GM19035 (cell line): ENCODE results near the gene USP51.
"Not testable (repeated sequence)": the region's sequence is repeated elsewhere in the genome, so short reads cannot be mapped to it uniquely, and the experiment has no call there.

Experiments
- ATAC-seq: cut with Tn5 transposase; IDR thresholded peaks from one replicate; pipeline ENCODE4 v1.9.1; 2021; ENCODE audit not compliant: unreplicated experiment

USP51 gene

DNA sequence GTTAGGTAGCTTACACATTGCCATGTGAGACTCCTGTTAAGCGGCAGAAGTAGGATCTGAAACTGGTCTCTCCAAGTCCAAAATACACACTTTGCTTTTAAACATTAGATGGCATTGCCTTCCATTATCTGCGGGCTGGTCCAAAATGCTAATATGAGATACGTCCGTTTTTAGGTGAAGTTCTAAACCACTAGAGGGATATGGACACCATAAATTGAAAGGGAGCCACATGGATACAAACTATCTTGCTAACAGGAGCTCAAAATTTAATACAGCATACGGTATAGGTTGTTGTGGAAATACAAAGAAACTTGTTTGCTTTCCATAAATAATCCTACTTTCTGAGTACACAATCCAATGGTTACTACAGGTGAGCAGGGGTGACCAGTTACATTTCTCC, 23.9 kb downstream of the USP51 start:
- ATAC-seq = not testable (repeated sequence)

DNA sequence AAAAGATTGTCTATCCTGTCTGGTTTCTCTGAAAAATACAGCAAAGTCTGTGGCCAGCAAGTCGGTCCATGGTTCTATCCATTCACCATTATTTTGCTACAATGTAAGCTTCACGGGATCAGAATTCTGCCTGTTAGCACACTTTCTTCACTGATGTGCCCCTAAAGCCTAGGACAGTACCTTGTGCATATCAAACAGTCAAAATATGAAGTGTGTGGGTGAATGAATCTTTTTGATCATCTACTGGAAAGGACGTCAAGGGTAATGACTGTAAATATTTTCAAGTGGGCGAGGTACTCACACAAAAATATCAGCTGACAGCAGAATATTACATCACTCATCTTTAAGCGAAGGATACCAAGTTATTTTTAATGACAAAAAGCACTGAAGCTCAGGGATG, 24.5 kb downstream of the USP51 start:
- ATAC-seq = not testable (repeated sequence)

DNA sequence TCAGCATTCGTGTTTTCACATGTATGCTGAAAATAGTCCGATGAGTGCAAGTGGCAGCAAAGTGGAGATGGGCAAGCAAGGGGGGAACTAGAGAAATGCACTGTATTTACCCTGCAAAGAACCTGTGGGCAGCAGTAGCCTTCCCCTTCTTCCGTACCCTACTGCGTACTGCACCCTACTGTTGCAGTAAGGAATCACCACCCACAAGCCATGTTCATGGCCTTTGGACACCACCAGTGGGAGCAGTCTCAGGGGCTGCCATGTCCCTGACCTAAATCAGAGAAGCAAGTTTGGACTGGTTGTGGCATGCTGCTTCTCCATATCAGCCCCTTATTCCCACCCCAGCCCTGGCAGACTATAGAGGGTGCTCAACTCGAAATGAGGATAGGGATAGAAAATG, 25.6 kb downstream of the USP51 start:
- ATAC-seq = not testable (repeated sequence)

DNA sequence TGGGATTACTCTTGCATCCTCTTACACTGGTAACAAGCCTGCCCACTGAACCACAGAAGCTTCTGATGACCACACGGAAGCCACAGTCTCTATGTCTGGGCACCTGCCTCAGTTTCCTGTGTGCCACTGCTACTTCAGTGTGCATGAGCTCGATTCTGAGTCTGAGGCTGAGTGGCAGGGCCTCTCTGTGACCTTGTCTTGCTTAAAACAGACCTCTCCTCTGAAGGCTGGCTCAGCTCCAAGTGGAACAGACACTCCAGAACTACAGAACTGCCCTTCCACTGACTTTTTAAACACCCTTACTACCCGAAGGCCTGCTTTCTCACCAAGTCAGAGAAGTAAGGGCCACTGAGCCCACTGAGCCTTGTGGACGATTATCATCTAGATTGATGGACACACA, 29.7 kb downstream of the USP51 start:
- ATAC-seq = not testable (repeated sequence)

DNA sequence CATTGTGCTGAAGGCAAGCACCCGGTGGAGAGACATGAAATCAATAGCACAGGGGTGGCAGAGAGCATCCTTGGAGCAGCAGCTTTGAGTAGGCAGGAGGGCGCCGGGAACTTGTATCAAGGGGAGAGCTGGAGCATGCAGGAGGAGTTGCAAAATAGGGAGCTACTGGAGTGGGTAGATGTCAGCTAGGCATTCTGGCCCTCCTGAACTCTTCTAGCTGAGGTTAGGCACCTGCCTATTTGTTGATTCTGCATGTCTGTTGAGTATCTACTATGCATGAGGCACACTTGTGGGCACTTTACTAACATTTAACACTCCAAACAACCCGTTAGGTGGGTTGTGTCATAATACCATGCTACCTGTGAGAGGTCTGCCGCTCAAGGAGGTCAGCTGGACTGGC, 30.2 kb downstream of the USP51 start:
- ATAC-seq = not testable (repeated sequence)

DNA sequence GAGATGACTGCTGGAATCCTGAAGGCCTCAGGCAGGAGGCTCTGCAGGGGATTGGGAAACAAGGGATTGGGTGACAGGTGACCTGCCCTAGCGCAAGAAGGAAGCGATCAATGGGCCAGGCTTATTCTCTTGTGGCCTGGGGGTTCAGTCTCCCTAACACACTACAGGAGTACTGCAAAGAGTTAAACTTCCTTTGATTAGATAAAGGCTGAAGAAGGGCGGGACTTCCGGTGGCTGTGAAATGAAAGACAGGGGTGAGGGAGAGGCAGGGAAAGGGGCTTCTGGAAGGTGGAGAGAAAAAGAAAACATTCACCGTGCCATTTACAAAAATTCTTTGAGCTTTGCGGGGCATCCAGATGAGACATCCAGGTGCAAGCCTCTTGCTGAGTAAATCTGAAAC, 33.9 kb downstream of the USP51 start:
- not testable (repeated sequence) for ATAC-seq

DNA sequence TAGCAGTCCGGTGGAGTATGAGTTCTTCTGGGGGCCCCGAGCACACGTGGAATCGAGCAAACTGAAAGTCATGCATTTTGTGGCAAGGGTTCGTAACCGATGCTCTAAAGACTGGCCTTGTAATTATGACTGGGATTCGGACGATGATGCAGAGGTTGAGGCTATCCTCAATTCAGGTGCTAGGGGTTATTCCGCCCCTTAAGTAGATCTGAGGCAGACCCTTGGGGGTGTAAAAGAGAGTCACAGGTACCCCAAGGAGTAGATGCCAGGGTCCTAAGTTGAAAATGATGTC, 36.9 kb downstream of the USP51 start:
- peak; percentile 19 for ATAC-seq

DNA sequence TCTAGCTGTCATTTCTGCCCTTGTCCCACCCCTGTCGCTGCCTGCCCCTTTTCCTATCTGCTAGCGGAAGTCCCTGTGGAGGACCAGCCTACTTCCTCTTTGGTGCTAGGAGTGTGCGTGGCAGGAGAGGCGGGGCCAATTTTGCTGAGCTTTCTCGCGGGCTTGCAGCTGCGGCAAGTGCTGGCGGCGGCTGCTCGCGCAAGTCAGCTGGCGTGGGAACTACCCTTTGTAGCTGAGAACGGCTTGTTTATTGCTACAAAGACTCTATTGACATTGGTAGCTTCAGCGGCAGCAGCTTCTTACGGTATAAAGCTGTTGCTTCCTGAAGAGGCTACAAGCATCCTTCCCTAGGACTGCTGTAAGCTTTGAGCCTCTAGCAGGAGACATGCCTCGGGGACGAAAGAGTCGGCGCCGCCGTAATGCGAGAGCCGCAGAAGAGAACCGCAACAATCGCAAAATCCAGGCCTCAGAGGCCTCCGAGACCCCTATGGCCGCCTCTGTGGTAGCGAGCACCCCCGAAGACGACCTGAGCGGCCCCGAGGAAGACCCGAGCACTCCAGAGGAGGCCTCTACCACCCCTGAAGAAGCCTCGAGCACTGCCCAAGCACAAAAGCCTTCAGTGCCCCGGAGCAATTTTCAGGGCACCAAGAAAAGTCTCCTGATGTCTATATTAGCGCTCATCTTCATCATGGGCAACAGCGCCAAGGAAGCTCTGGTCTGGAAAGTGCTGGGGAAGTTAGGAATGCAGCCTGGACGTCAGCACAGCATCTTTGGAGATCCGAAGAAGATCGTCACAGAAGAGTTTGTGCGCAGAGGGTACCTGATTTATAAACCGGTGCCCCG, 37.4 kb downstream of the USP51 start, which contains the start of gene MAGEH1:
TSS of gene MAGEH1 (plus strand) at position 138 of the 843 bp plus-strand sequence. CDS start at position 386, 248 bp downstream.
- peak; percentile 98 for ATAC-seq

DNA sequence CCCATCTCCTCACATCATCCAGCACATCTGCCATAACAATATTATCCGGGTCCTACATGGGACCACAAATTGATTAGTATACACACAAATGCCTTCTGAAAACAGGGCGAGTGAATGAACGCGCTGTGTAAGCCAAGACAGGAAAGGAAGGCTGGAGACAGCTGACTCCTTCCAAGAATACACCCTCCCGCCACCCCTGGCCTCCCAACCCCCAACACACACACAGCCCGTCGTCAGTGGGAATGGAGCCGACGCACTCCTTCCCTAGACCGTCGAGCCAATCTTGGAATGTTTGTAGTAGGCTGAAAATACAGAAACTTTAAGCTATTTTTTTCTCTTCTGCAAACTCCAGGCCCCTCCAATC, 38.0 kb downstream of the USP51 start:
- ATAC-seq = peak; percentile 31

DNA sequence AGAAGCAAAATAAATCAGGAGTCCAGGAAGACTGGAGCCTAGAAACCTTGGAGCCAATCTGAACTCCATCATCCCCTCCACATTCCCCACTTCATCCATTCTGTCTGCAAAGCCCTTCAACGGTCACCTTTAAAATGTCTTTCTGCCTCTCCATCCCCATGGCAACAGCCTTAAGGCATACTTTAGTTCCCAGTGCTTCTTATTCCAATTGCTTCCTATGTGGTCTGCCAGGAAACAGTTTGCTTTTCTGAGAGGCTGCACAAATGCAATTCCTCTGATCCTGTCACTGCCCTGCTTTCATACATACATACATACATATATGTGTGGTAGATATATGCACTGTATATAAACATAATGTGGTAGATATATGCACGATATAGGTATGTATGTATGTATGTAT, 38.5 kb downstream of the USP51 start:
- ATAC-seq = no peak

DNA sequence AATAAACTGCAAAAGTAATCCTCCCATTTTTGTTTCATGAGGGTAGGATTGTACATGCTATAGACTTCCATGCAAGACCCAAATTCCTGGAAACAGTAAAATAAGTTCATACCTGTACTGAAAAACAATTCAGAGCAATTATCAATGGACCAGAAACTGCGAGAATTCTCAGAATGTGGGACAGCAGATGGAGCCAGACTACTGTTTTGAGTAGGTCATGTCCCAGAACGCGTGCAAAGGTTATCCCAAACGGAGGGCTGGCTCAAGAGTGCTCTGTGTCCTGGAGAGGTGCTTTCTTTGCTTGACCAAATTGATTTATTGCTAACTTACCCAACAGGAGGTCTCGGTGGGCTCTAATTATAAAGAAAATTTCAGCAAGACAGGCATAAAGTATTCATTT, 39.4 kb downstream of the USP51 start:
- ATAC-seq = no peak

DNA sequence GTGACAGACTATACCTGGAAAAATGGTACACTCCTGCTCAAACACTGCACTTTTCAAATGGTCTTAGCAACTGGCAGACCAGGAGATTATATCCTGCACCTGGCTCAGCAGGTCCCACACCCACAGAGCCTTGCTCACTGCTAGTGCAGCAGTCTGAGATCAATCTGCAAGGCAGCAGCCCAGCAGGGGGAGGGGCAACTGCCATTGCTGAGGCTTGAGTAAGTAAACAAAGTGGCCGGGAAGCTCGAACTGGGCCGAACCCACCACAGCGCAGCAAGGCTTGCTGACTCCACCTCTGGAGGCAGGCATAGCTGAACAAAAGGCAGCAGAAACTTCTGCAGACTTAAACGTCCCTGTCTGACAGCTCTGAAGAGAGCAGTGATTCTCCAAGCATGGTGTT, 46.2 kb downstream of the USP51 start:
- ATAC-seq = not testable (repeated sequence)
